Mucosa of descending colon (tissue), 3 donors: ENCODE results near the gene GOLPH3. TPM values are rescaled to one million over a fixed set of nuclear protein-coding genes. Genes with fewer than 3 reads are reported as not detected.
"Not testable (repeated sequence)": the region's sequence is repeated elsewhere in the genome, so short reads cannot be mapped to it uniquely, and the experiment has no call there.

ENCODE experiments used
- ATAC-seq: fragments of 200-7000 bp; cut with Tn5 transposase; one replicate; pipeline ENCODE4 v1.9.1; 2020; ENCODE audit warnings: mild to moderate bottlenecking, moderate library complexity
- DNase-seq, 3 donors: peaks; one replicate each; pipeline ENCODE4 v3.0.0-alpha.2; 2020
- H3K36me3 ChIP-seq: fragments of 200-600 bp; one replicate; pipeline ENCODE4 v1.8.0; 2021; ENCODE audit warnings: low read depth, mild to moderate bottlenecking
- H3K4me1 ChIP-seq: fragments of 200-600 bp; one replicate; pipeline ENCODE4 v1.8.0; 2021; ENCODE audit warnings: low read depth, mild to moderate bottlenecking
- H3K4me3 ChIP-seq: fragments of 200-600 bp; one replicate; pipeline ENCODE4 v1.8.0; 2021; ENCODE audit warnings: mild to moderate bottlenecking
- H3K9me3 ChIP-seq: fragments of 200-600 bp; one replicate; pipeline ENCODE4 v1.8.0; 2021; ENCODE audit warnings: mild to moderate bottlenecking
- CTCF ChIP-seq: fragments of 200-600 bp; IDR thresholded peaks from one replicate; pipeline ENCODE4 v1.8.0; 2022; ENCODE audit warnings: antibody characterized with exemption, mild to moderate bottlenecking
- intact Hi-C, 2 donors: fragments of 100-400 bp; cut with DNase I in 1 of 2; cut with micrococcal nuclease in 1 of 2; formaldehyde crosslinking; loops; one replicate each; pipeline versions ENCODE4 v1.11.0 to v1.11.1; 2022; cut with DNase I, micrococcal nuclease
- total RNA-seq, 3 donors: library from RNA; stranded (reverse); fragmentation: NEBNext Ultra II Directional in 2 of 3; extraction: Animal tissue kit (Norgen Biotek cat#: 25700) in 2 of 3; gene quantifications; one replicate each; pipeline versions ENCODE4 v1.2.1 to v1.2.4, GENCODE V29; 2021 to 2023
- donor health status: DM: no; HTN: no; CAD: no; lungs with moderate emphysema.
- donor health status: DM: no; HTN: no; CAD: no.
- donor health status: DM: no; HTN: yes; CAD: no.

Gene GOLPH3
- total RNA-seq, 3 donors from 2014 or later, result 101 to 178 (median 123) TPM

DNA sequence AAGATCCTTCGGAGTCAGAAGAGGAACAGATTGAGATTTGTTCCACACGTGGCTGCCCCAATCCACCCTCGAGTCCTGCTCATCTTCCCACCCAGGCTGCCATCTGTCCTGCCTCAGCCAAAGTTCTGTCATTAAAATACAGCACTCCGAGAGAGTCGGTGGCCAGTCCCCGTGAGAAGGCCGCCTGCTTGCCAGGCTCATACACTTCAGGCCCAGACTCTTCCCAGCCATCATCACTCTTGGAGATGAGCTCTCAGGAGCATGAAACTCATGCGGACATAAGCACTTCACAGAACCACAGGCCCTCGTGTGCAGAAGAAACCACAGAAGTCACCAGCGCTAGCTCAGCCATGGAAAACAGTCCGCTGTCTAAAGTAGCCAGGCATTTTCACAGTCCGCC, 85.9 kb downstream of the GOLPH3 start:
- DNase-seq (no peak), ATAC-seq (no peak)
- Histone ChIP-seq H3K4me1 (no peaks in the 10 kb centered on the region), H3K9me3 (no peaks in the 10 kb centered on the region), H3K4me3 (no peak overlapping the region), H3K36me3 (no peaks in the 10 kb centered on the region)
- intact Hi-C loops, result no loop called here
- TF ChIP-seq CTCF, result no peak

GRCh38 chr5:32087086-32088082, 86.7 kb downstream of the GOLPH3 start:
- Histone ChIP-seq H3K9me3 (no peaks in the 10 kb centered on the region), H3K4me3 (no peak overlapping the region), H3K36me3 (no peaks in the 10 kb centered on the region), H3K4me1 (no peaks in the 10 kb centered on the region)
- no peak for TF ChIP-seq CTCF
- intact Hi-C loops, result no loop called here
- ATAC-seq, result no peak
- DNase-seq, result no peak

DNA sequence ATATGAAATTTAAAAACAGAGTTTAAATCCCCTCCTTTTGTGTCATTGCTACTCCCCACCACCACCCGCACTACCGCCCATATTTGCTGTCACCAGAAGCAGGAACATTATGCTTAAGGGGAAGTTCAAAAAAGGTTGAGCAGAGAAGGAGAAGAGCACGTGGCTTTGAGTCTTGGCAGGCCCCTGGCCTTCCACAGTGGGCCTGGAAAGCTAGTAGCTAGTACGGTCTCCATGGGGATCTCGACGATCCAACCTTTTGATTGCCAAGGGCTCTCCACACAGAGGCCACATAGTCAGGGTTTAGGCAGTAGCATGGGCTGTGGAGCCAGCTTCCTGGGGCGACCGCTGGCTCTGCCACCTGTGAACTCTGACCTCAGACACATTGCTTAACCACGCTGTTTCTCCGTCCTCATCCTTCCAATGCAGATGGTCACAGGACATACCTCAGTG, 90.1 kb downstream of the GOLPH3 start:
- no peaks in the 10 kb centered on the region for H3K36me3 ChIP-seq
- no peak for TF ChIP-seq CTCF
- ATAC-seq (no peak), DNase-seq (no peak)
- H3K9me3 ChIP-seq, result no peaks in the 10 kb centered on the region
- intact Hi-C loops, result no loop called here
- no peak overlapping the region for H3K4me3 ChIP-seq
- no peaks in the 10 kb centered on the region for H3K4me1 ChIP-seq

GRCh38 chr5:32082701-32083100, 91.4 kb downstream of the GOLPH3 start:
- H3K4me3 ChIP-seq, result no peak overlapping the region
- TF ChIP-seq CTCF, result no peak
- ATAC-seq (no peak), DNase-seq (no peak)
- intact Hi-C loops, result no loop called here
- no peaks in the 10 kb centered on the region for H3K36me3 ChIP-seq
- no peaks in the 10 kb centered on the region for H3K9me3 ChIP-seq
- no peaks in the 10 kb centered on the region for H3K4me1 ChIP-seq

DNA sequence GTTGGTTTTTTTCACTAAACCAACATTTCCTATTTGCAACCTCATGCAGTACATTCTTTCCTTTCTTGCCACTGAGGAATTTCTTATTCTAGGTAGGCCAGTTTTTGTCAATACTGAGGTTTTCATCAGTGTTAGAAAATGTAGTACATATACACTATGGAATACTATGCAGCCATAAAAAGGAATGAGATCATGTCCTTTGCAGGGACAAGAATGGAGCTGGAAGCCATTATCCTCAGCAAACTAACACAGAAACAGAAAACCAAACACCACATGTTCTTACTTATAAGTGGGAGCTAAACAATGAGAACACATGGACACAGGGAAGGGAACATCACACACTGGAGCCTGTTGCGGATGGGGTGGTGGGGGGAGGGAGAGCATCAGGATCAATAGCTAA, 93.6 kb downstream of the GOLPH3 start:
- H3K9me3 ChIP-seq, H3K4me3 ChIP-seq, H3K4me1 ChIP-seq, DNase-seq, H3K36me3 ChIP-seq, intact Hi-C loops, ATAC-seq: not testable (repeated sequence)

GRCh38 chr5:32078855-32079254, 95.3 kb downstream of the GOLPH3 start:
- H3K9me3 ChIP-seq, DNase-seq, H3K36me3 ChIP-seq, ATAC-seq, H3K4me1 ChIP-seq, H3K4me3 ChIP-seq: not testable (repeated sequence)
- intact Hi-C loops, result loop anchor here (5.0 kb wide), 1 partner anchor 252 kb away; no protein-coding TSS in a partner anchor
